Heart right ventricle (tissue), 16 donors: Measurements from ENCODE around the gene PRCP. TPM values are rescaled to one million over a fixed set of nuclear protein-coding genes. Genes with fewer than 3 reads are reported as not detected.
A peak's percentile ranks its signal among the peaks of the same experiment; 100 is the strongest.

Experiments used
- ATAC-seq, 8 donors: fragments of 200-7000 bp; cut with Tn5 transposase; one replicate each; pipeline ENCODE4 v1.9.1; 2020; ENCODE audit warnings: mild to moderate bottlenecking in 8 of 8, moderate library complexity in 8 of 8, moderate number of reproducible peaks in 1 of 8
- DNase-seq, 2 donors: peaks; one replicate each; pipeline ENCODE4 v3.0.0-alpha.2; 2020
- H3K27ac ChIP-seq, 10 donors: fragments of 200-600 bp; sonication (generic) in 2 of 10; one replicate each; pipeline versions ENCODE4 v1.5.0 to v1.8.0; 2020 to 2022; ENCODE audit warnings: mild to moderate bottlenecking in 3 of 10
- H3K27me3 ChIP-seq, 7 donors: fragments of 200-600 bp; one replicate each; pipeline ENCODE4 v1.8.0; 2021 to 2022; ENCODE audit warnings: mild to moderate bottlenecking in 2 of 7
- H3K36me3 ChIP-seq, 9 donors: fragments of 200-600 bp; sonication (generic) in 1 of 9; one replicate each; pipeline versions ENCODE4 v1.5.0 to v1.8.0; 2020 to 2022; ENCODE audit warnings: mild to moderate bottlenecking in 2 of 9
- H3K4me1 ChIP-seq, 9 donors: fragments of 200-600 bp; sonication (generic) in 1 of 9; one replicate each; pipeline versions ENCODE4 v1.5.0 to v1.8.0; 2020 to 2022; ENCODE audit warnings: mild to moderate bottlenecking in 4 of 9
- H3K4me3 ChIP-seq, 10 donors: fragments of 200-600 bp; sonication (generic) in 2 of 10; one replicate each; pipeline versions ENCODE4 v1.5.0 to v1.8.0; 2020 to 2022; ENCODE audit warnings: mild to moderate bottlenecking in 7 of 10, moderate library complexity in 2 of 10
- H3K9me3 ChIP-seq, 11 donors: fragments of 200-600 bp in 10 of 11; sonication (generic) in 2 of 11; one replicate each; pipeline versions ENCODE4 v1.5.0 to v1.8.0; 2013 to 2022; ENCODE audit warnings: mild to moderate bottlenecking in 2 of 11, control low read depth in 1 of 11, moderate library complexity in 1 of 11
- CTCF ChIP-seq, 9 donors: fragments of 200-600 bp; sonication (generic) in 2 of 9; IDR thresholded peaks; one replicate each; pipeline versions ENCODE4 v1.5.0 to v1.8.0; 2021 to 2022; ENCODE audit warnings: antibody characterized with exemption in 9 of 9, mild to moderate bottlenecking in 5 of 9, moderate library complexity in 1 of 9
- WGBS, 2 donors: extraction: QIAGEN DNeasy Blood & Tissue Kit; methylation state at CpG; one replicate each; pipeline ENCODE4 v1.1.7; 2013; ENCODE audit warnings: inconsistent platforms in 1 of 2; 5-methylcytosine and 5-hydroxymethylcytosine counted together
- intact Hi-C, 10 donors: fragments of 100-400 bp; cut with DNase I; formaldehyde crosslinking; loops; one replicate each; pipeline versions ENCODE4 v1.11.1 to v1.14.2; 2022
- polyA plus RNA-seq, 2 donors: library from polyadenylated mRNA; stranded (reverse); fragments of 200-250 nt; gene quantifications; one replicate each; pipeline ENCODE4 v1.2.3, GENCODE V29; 2013
- total RNA-seq, 10 donors: library from RNA; stranded (reverse); fragmentation: NEBNext Ultra II Directional in 3 of 10; extraction: Animal tissue kit (Norgen Biotek cat#: 25700) in 3 of 10; gene quantifications; one replicate each; pipeline versions ENCODE4 v1.2.1 to v1.2.4, GENCODE V29; 2021 to 2023
- donor health status: Arrhythmogenic right ventricular cardiomyopathy.
- donor health status: ischemic (EF 13 %, LVEDD 7.1; RV severe dilation, severe dysfunction).
- donor health status: healthy with polysubstance abuse.
- donor health status: DM: no; HTN: yes; CAD: no.
- donor health status: DM: no; HTN: no; CAD: no.
- donor health status: ischemic (EF 25% LVEDD 6.9; RV normal size, moderate dysfunction).
- donor health status: ischemic (EF 25% LVEDD 5.7; RV mildly dilated, moderate dysfunction).
- donor health status: healthy.
- donor health status: DM: yes; HTN: yes; CAD: no.
- donor health status: Ischemic cardiomyopathy.
- donor health status: ischemic (EF 35%, LVEDD 5.7; RV mildly dilated, moderate dysfunction).
- donor health status: nonischemic (EF 11% LVEDD 7.7; RV severe dilation, severe dysfunction).
- donor health status: DM: yes; HTN: yes; CAD: no.
- donor health status: PGD.
- donor health status: ischemic (EF 29% LVEDD 5.4; RV normal size, mild dysfunction).
- donor health status: nonischemic (EF 23%, LVEDD 6.1; RV moderate dilation, normal function).

PRCP gene
- total and polyA plus RNA-seq, 12 donors: 18.0 to 89.8 (median 40.8) TPM

DNA sequence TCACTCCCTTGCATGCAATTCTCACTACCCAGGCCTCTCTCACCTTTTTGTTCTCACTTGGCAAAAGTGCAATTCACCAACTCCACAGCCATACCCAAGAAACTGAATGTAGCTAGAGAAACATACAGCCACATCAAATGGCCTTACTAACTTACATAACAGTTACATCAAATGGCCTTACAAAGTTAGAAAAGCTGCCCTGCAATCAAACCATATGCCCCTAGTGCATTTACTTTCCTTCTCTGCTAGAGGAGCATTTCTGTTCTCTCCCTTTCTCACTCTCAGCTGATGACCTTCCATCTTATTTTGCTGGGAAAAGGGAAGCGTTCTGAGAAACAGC lies 10.3 kb downstream of the PRCP start:
- no peak for DNase-seq
- no peak for TF ChIP-seq CTCF (IDR thresholded peaks at IDR 0.05)
- Histone ChIP-seq H3K27me3 (no peaks in the 10 kb centered on the region), H3K36me3 (no peaks in the 10 kb centered on the region), H3K4me1 (peaks cover 0 to 65% (median 31%) of the 10 kb centered on the region in 9 donors), H3K4me3 (peak overlapping the region in 4 of 10 donors; percentile 15 to 41 (median 16)), H3K9me3 (no peaks in the 10 kb centered on the region), H3K27ac (peak overlapping the region in 5 of 10 donors; percentile 9 to 63 (median 27))
- no peak for ATAC-seq
- intact Hi-C loops: no loop called here
- WGBS, 2 donors: 80 to 86% methylated on average over 1 of the region's 1 CpG

GRCh38 chr11:82889133-82890001 lies 10.9 kb downstream of the PRCP start:
- no peaks in the 10 kb centered on the region for H3K9me3 ChIP-seq
- TF ChIP-seq CTCF (IDR thresholded peaks at IDR 0.05): no peak
- H3K4me1 ChIP-seq: peaks cover 0 to 66% (median 36%) of the 10 kb centered on the region in 9 donors
- no peaks in the 10 kb centered on the region for H3K36me3 ChIP-seq
- WGBS, 2 donors: 52 to 61% methylated on average over 6 of the region's 6 CpGs
- intact Hi-C loops: no loop called here
- ATAC-seq: peak in 6 of 8 donors; percentile 42 to 63 (median 48)
- H3K27ac ChIP-seq: peak overlapping the region in 5 of 10 donors; percentile 3 to 63 (median 27)
- no peaks in the 10 kb centered on the region for H3K27me3 ChIP-seq
- peak overlapping the region in 4 of 10 donors; percentile 15 to 41 (median 16) for H3K4me3 ChIP-seq
- peak in 1 of 2 donors; percentile 12 for DNase-seq

GRCh38 chr11:82883853-82884252 lies 16.4 kb downstream of the PRCP start:
- Histone ChIP-seq H3K27me3 (no peaks in the 10 kb centered on the region), H3K4me1 (peaks cover 6 to 47% (median 29%) of the 10 kb centered on the region in 9 donors), H3K27ac (peak overlapping the region in 7 of 10 donors; percentile 7 to 81 (median 47)), H3K9me3 (peaks cover 0 to 8% (median 0%) of the 10 kb centered on the region in 11 donors), H3K36me3 (peaks cover 0 to 15% (median 0%) of the 10 kb centered on the region in 9 donors), H3K4me3 (no peak overlapping the region)
- no peak for TF ChIP-seq CTCF (IDR thresholded peaks at IDR 0.05)
- DNase-seq (peak in 1 of 2 donors; percentile 50), ATAC-seq (peak; percentile 79 to 97 (median 93))
- intact Hi-C loops: no loop called here
- 39 to 53% methylated on average over 3 of the region's 3 CpGs for WGBS, 2 donors

- 90 to 92% methylated on average over 4 of the region's 4 CpGs for WGBS, 2 donors
- Histone ChIP-seq H3K4me1 (peaks cover 0 to 41% (median 22%) of the 10 kb centered on the region in 9 donors), H3K9me3 (peaks cover 0 to under 1% (median 0%) of the 10 kb centered on the region in 11 donors), H3K4me3 (no peak overlapping the region), H3K27me3 (no peaks in the 10 kb centered on the region), H3K36me3 (peaks cover 0 to 10% (median 0%) of the 10 kb centered on the region in 9 donors), H3K27ac (no peak overlapping the region)
- intact Hi-C loops: no loop called here
- ATAC-seq (no peak), DNase-seq (no peak)
- TF ChIP-seq CTCF (IDR thresholded peaks at IDR 0.05): no peak
Observed at GRCh38 chr11:82874646-82875523, 25.3 kb downstream of the PRCP start.
